NB4 (cell line): ENCODE data around the gene RSRC1.

Experiments
- POLR2A ChIP-seq: IDR thresholded peaks from 2 replicates; pipeline ENCODE4 v1.6.1; 2011; ENCODE audit warnings: mild to moderate bottlenecking; ENCODE audit not compliant: insufficient read length; ENCODE audit errors: extremely low read depth
- TF ChIP-seq, protein P1 (sequence below): IDR thresholded peaks from one replicate; pipeline ENCODE4 v1.5.1; 2012; ENCODE audit warnings: low read depth, low read length

- no peak for TF ChIP-seq POLR2A
- TF ChIP-seq, protein P1, sequence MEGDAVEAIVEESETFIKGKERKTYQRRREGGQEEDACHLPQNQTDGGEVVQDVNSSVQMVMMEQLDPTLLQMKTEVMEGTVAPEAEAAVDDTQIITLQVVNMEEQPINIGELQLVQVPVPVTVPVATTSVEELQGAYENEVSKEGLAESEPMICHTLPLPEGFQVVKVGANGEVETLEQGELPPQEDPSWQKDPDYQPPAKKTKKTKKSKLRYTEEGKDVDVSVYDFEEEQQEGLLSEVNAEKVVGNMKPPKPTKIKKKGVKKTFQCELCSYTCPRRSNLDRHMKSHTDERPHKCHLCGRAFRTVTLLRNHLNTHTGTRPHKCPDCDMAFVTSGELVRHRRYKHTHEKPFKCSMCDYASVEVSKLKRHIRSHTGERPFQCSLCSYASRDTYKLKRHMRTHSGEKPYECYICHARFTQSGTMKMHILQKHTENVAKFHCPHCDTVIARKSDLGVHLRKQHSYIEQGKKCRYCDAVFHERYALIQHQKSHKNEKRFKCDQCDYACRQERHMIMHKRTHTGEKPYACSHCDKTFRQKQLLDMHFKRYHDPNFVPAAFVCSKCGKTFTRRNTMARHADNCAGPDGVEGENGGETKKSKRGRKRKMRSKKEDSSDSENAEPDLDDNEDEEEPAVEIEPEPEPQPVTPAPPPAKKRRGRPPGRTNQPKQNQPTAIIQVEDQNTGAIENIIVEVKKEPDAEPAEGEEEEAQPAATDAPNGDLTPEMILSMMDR: no peak
Observed at GRCh38 chr3:158128755-158129154, 18.9 kb downstream of the RSRC1 start.
